Measurements from ENCODE around the gene DNAJA3.

The DNAJA3 gene

DNA sequence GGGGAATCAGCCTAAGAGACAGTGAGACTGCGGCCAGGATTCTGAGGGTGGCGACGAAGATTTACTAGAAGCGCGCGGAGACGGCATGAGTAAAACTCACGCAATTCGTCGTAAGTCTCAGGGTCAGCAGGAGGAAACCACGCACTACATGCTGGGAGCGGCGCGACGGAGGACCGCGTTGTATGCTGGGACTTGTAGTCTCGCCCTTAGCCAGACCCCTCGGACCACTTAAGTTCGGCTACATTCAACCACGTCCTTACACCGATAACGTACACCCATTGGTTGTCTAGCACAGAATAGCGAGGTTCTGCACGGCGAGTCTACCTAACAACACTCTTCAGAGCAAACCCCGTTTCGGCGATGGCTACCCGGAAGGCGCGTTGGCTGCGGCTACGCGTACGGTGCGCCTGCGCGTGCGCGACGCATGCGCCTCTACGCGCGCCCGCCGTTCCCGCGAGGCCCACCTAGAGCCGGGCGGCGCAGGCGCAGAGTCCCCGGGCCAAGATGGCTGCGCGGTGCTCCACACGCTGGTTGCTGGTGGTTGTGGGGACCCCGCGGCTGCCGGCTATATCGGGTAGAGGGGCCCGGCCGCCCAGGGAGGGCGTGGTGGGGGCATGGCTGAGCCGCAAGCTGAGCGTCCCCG is at the start of gene DNAJA3:
Gene DNAJA3, plus strand, starts transcription at position 491 of the 643 bp plus-strand sequence. Its CDS starts 14 bp downstream, at position 505.
- H3K27ac ChIP-seq, result peak within 1 kb of the TSS; percentile 91
- TF ChIP-seq ZFX (IDR thresholded peaks at IDR 0.05; ENCODE audit: borderline replicate concordance), result no peak
- TF ChIP-seq, protein P1, sequence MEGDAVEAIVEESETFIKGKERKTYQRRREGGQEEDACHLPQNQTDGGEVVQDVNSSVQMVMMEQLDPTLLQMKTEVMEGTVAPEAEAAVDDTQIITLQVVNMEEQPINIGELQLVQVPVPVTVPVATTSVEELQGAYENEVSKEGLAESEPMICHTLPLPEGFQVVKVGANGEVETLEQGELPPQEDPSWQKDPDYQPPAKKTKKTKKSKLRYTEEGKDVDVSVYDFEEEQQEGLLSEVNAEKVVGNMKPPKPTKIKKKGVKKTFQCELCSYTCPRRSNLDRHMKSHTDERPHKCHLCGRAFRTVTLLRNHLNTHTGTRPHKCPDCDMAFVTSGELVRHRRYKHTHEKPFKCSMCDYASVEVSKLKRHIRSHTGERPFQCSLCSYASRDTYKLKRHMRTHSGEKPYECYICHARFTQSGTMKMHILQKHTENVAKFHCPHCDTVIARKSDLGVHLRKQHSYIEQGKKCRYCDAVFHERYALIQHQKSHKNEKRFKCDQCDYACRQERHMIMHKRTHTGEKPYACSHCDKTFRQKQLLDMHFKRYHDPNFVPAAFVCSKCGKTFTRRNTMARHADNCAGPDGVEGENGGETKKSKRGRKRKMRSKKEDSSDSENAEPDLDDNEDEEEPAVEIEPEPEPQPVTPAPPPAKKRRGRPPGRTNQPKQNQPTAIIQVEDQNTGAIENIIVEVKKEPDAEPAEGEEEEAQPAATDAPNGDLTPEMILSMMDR (IDR thresholded peaks at IDR 0.05), result no peak

DNA sequence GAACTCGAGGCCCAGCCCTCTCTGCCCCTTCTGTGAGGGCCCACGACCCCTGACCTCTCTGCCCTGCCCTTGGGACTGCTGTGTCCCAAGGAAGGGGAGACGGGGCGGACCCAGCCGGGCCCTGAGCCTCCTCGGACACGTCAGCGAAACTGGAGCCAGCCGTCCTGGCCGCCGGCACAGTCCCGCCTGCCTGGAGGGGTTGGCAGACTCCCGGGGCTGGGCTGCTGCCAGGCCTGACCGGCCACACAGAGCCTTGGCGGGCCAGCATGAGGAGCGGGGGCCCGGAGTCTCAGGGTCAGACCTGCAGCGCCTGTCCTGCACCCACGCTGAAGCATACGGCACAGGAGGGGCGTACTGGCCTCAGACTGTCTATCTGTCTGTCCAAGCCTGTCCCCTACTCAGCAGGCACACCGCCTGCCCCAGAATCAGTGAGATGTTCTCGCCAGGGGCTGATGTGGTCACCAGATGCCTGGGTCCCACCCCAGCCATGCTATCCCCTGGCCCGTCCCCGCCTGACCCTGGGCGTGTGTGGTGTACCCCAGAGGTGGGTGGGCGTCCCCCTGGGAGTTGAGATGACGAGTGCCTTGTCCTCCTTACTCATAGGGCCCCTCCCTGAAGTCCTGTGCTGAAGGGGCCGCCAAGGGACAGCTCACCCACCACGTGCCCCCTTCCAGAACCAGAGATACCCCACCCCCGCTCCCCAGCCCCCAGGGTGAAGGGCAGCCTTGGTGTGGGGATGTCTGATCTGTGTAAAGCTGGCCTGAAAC is 49.4 kb upstream of the DNAJA3 start:
- no peak for TF ChIP-seq ZFX (IDR thresholded peaks at IDR 0.05; ENCODE audit: borderline replicate concordance)
- TF ChIP-seq, protein P1 (IDR thresholded peaks at IDR 0.05), result no peak
- H3K27ac ChIP-seq, result no peak overlapping the region

DNA sequence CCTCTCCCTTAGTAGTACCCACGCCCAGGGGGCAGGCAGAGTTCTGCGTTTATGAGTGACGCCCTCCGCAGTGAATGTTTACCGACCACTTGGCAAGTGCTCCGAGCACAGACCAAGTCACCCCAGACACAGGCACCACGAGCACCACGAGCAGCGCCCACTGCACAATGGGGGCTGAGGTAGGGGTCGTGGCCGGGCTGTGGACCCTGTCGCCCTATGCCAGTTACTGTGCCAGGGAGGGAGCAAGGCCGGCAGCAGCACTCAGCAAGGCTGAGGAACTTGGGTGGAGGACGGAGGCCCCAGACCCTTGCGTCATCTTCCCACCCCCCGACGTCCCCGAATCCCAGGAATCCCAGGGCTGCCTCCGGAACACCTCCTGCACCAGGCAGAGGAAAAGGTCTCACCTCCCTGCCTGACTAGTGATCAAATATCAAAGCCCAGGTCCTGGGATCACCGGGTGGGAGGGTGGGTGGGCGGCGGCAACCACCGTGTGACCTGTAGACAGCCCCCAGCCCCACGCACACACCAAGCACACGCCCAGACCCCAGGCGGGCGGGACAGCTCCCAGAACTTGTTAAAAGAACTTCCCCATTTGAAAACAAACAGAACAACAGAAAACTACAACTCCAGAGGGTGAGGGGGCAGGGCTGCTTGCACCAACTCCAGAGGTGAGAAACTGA is 48.6 kb upstream of the DNAJA3 start:
- TF ChIP-seq, protein P1 (IDR thresholded peaks at IDR 0.05), result no peak
- TF ChIP-seq ZFX (IDR thresholded peaks at IDR 0.05; ENCODE audit: borderline replicate concordance), result no peak
- H3K27ac ChIP-seq, result no peak overlapping the region

DNA sequence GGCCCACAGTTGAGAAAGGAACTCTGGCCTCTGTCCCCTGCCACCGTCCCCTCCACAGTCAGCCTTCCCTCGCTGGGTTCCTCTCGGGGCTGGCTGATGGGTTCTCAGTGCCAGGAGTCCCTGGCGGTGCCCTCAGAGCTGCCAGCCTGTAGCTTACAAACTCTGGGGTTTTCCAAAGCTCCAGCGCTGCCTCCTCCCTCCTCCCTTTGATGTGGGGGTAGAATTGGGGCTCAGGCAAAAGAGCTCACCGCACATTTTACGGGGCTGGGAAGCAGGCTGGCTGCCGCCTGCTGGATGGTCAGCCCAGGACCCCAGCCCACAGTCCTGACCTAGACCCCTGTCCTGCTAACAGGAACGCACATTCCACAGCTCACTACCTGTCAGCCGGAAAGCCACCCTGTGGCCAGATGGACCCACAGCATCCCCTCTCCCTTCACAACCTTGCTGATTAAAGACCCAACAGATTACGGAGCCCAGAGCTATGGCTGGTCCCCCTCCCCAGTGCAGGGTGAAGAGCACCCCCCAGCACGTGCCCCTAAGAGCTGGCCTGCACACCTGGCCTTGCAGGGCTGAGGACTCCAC is 48.0 kb upstream of the DNAJA3 start:
- TF ChIP-seq ZFX (IDR thresholded peaks at IDR 0.05; ENCODE audit: borderline replicate concordance), result no peak
- TF ChIP-seq, protein P1 (IDR thresholded peaks at IDR 0.05), result no peak
- no peak overlapping the region for H3K27ac ChIP-seq

DNA sequence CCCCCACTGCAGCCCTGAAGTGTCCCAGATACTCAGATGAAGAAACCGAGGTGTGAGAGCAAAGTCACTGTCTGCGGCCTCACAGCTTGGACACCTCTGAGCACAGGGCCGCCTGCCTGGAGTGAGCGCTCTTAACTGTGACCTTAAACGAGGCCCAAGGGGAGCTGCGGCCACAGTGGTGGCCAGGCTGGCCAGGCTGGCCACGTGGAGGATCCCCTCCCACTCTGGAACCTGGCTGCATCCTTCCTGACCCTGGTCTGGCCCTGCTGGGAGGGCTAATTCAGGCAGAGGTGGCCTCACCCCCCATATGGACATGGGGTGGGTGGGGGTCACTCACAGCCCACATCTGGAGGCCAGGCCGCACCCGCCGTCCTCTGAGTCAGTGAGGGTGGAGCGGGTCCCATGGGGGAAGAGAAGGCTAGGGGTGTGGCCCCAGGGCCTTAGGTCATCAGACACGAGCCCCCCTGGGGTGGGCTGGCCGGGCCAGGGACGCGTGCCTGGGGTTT is 47.5 kb upstream of the DNAJA3 start:
- H3K27ac ChIP-seq, result no peak overlapping the region
- TF ChIP-seq, protein P1 (IDR thresholded peaks at IDR 0.05), result no peak
- TF ChIP-seq ZFX (IDR thresholded peaks at IDR 0.05; ENCODE audit: borderline replicate concordance), result no peak

DNA sequence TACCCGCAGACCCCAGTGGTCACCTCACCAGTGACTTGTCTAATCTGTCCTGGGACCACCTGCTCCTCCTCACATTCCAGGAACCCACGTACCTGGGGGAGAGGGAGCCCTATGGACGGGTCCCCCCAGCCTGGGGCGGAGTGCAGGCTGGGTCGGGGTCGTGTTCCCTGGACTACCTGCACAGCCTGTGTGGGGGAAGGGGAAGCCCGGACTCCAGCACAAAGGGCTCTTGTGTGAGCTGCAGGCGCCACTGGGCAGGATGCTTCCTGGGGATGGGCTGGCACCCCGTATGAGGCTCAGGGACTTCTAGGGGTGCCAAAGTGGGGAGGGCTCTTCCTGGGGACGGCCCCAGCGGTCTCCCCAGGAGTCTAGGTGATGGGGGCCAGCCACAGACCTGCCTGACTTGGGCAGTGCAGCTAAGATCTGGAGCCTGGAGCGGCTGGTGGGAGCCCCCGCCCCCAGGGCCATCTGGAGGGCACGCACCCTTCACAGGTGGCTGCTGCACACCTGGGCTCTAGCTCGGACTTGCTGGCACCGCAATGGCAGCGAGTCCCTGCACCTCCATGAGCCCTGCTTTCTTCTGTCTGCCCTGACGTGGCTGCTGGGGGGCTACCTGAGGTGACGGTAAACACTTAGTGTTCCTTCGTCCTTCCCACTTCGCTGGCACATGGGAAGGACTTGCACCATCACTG is 46.5 kb upstream of the DNAJA3 start:
- no peak overlapping the region for H3K27ac ChIP-seq
- TF ChIP-seq ZFX (IDR thresholded peaks at IDR 0.05; ENCODE audit: borderline replicate concordance), result no peak
- TF ChIP-seq, protein P1 (IDR thresholded peaks at IDR 0.05), result no peak
